ENCODE results near the gene NBR1. TPM values are rescaled to one million over a fixed set of nuclear protein-coding genes. Genes with fewer than 3 reads are reported as not detected.
"Not testable (repeated sequence)": the region's sequence is repeated elsewhere in the genome, so short reads cannot be mapped to it uniquely, and the experiment has no call there.

Gene NBR1
- total and polyA plus RNA-seq, 12 donors, result 28.5 to 120 (median 103) TPM

GRCh38 chr17:43240596-43241352 lies 69.8 kb downstream of the NBR1 start:
- peak in 1 of 8 donors; percentile 31 for ATAC-seq
- 10% methylated on average over 3 of the region's 34 CpGs; no CpG with 5 or more reads in 1 of the 2 donors for WGBS, 2 donors
- H3K27me3 ChIP-seq; H3K9me3 ChIP-seq; H3K4me3 ChIP-seq; H3K27ac ChIP-seq; H3K4me1 ChIP-seq; H3K36me3 ChIP-seq; intact Hi-C loops (cut with DNase I); DNase-seq: not testable (repeated sequence)

- H3K36me3 ChIP-seq; H3K4me1 ChIP-seq; DNase-seq; intact Hi-C loops (cut with DNase I); ATAC-seq; H3K9me3 ChIP-seq; H3K27me3 ChIP-seq: not testable (repeated sequence)
- Histone ChIP-seq H3K4me3 (peak overlapping the region in 3 of 10 donors; percentile 36 to 41 (median 39)), H3K27ac (peak overlapping the region in 5 of 10 donors; percentile 43 to 72 (median 70))
- 5 to 11% methylated on average over 11 to 12 of the region's 23 CpGs for WGBS, 2 donors
These were observed 75.4 kb downstream of the NBR1 start for GRCh38 chr17:43246456-43246855.

Other genes starting within 250 kb of the NBR1 start
- 10 to 100 TPM; 20.0 to 34.7 (median 28.9) TPM for gene AARSD1, start 206.8 kb upstream of the NBR1 start, total RNA-seq
- gene AARSD1, start 206.8 kb upstream of the NBR1 start, polyA plus RNA-seq, result 100 to 1,000 TPM in 1 of 2 donors, 10 to 100 TPM in 1; 55.8 to 125 TPM
- 10 to 100 TPM; 35.0 to 58.8 (median 40.5) TPM for gene PTGES3L, start 191.1 kb upstream of the NBR1 start, total RNA-seq
- 10 to 100 TPM; 33.9 to 45.3 TPM for gene PTGES3L, start 191.1 kb upstream of the NBR1 start, polyA plus RNA-seq
- gene RUNDC1, start 190.6 kb upstream of the NBR1 start, total RNA-seq, result 10 to 100 TPM in 9 of 10 donors, 1 to 10 TPM in 1; 7.5 to 21.0 (median 11.6) TPM
- gene RUNDC1, start 190.6 kb upstream of the NBR1 start, polyA plus RNA-seq, result 10 to 100 TPM in 1 of 2 donors, 1 to 10 TPM in 1; 5.6 to 10.2 TPM
- gene RPL27, start 172.8 kb upstream of the NBR1 start, total RNA-seq, result 100 to 1,000 TPM; 388 to 841 (median 519) TPM
- 1,000 to 10,000 TPM; 1,760 to 2,790 TPM for gene RPL27, start 172.8 kb upstream of the NBR1 start, polyA plus RNA-seq
- gene IFI35, start 164.4 kb upstream of the NBR1 start, total RNA-seq, result 10 to 100 TPM in 6 of 10 donors, 1 to 10 TPM in 4; 7.0 to 61.6 (median 13.2) TPM
- gene IFI35, start 164.4 kb upstream of the NBR1 start, polyA plus RNA-seq, result 10 to 100 TPM; 13.0 to 26.0 TPM
- gene VAT1, start 148.8 kb upstream of the NBR1 start, total RNA-seq, result 10 to 100 TPM; 48.5 to 99.2 (median 70.8) TPM
- gene VAT1, start 148.8 kb upstream of the NBR1 start, polyA plus RNA-seq, result 10 to 100 TPM; 54.6 to 66.5 TPM
- gene RND2, start 146.0 kb upstream of the NBR1 start, total RNA-seq, result 1 to 10 TPM in 1 of 10 donors, under 1 TPM in 9; 0.16 to 2.3 (median 0.51) TPM
- under 1 TPM; 0.14 to 0.95 TPM for gene RND2, start 146.0 kb upstream of the NBR1 start, polyA plus RNA-seq
- 10 to 100 TPM in 3 of 10 donors, 1 to 10 TPM in 7; 4.1 to 12.0 (median 8.2) TPM for gene BRCA1, start 45.9 kb upstream of the NBR1 start, total RNA-seq
- gene BRCA1, start 45.9 kb upstream of the NBR1 start, polyA plus RNA-seq, result 1 to 10 TPM; 2.2 to 3.1 TPM
- 10 to 100 TPM in 1 of 10 donors, 1 to 10 TPM in 9; 1.9 to 10.4 (median 2.7) TPM for gene TMEM106A, start 40.7 kb downstream of the NBR1 start, total RNA-seq
- 1 to 10 TPM; 1.1 to 3.2 TPM for gene TMEM106A, start 40.7 kb downstream of the NBR1 start, polyA plus RNA-seq
- not detected for gene CCDC200, start 57.4 kb downstream of the NBR1 start, total RNA-seq
- not detected for gene CCDC200, start 57.4 kb downstream of the NBR1 start, polyA plus RNA-seq
- 1,000 to 10,000 TPM in 8 of 10 donors, 100 to 1,000 TPM in 2; 802 to 4,475 (median 3,039) TPM for gene RNU2-1, start 62.8 kb downstream of the NBR1 start, total RNA-seq
- not detected for gene RNU2-1, start 62.8 kb downstream of the NBR1 start, polyA plus RNA-seq
- gene ARL4D, start 227.8 kb downstream of the NBR1 start, total RNA-seq, result 1 to 10 TPM; 2.5 to 6.9 (median 3.9) TPM
- gene ARL4D, start 227.8 kb downstream of the NBR1 start, polyA plus RNA-seq, result 10 to 100 TPM in 1 of 2 donors, 1 to 10 TPM in 1; 7.8 to 13.5 TPM

Measured in heart right ventricle (tissue), 16 donors.